GM12878 (cell line): ENCODE data around the gene ATF6B. TPM values are rescaled to one million over a fixed set of nuclear protein-coding genes. Genes with fewer than 3 reads are reported as not detected.

Experiments
- ATAC-seq: fragments of 200-7000 bp; cut with Tn5 transposase; 3 replicates; pipeline ENCODE4 v1.9.1; 2020; ENCODE audit warnings: mild to moderate bottlenecking, moderate library complexity
- BruUV-seq: library from RNA; stranded (reverse); fragments of 400-500 nt; replicated peaks from 2 replicates; lab custom pipeline; 2021; lab: Mats Ljungman, UMichigan
- CTCF ChIA-PET: fragments of 300-600 bp; sonication (Branson Sonifier 250); formaldehyde crosslinking; extraction: SDS; loops from one replicate; lab custom pipeline; 2021; ENCODE audit warnings: inconsistent platforms; lab: Yijun Ruan, JAX
- POLR2A ChIA-PET: fragments of 350-600 bp; formaldehyde crosslinking; extraction: SDS; loops from one replicate; lab custom pipeline; 2021; ENCODE audit warnings: inconsistent platforms; lab: Charles Lee
- RAD21 ChIA-PET: fragments of 300-600 bp; sonication (Branson Sonifier 250); formaldehyde crosslinking; loops from one replicate; lab custom pipeline; 2023; ENCODE audit warnings: antibody characterized with exemption; ENCODE audit not compliant: unreplicated experiment; lab: Charles Lee
- SMC1A ChIA-PET: fragments of 300-600 bp; sonication (Branson Sonifier 250); formaldehyde crosslinking; loops from one replicate; lab custom pipeline; 2023; ENCODE audit not compliant: unreplicated experiment, uncharacterized antibody; lab: Charles Lee
- DNase-seq: peaks from one replicate; pipeline ENCODE4 v3.0.0-alpha.2; 2011; ENCODE audit warnings: low read depth, low spot score
- FAIRE-seq: peaks from 3 replicates; lab custom pipeline; 2011; peaks lifted over from hg19 to GRCh38; lab: Jason Lieb, UNC
- H2AFZ ChIP-seq: 2 replicates; pipeline ENCODE4 v1.6.0; 2011; ENCODE audit warnings: low read depth, low read length, control low read depth; ENCODE audit not compliant: control insufficient read depth
- H3K27ac ChIP-seq: 2 replicates; pipeline ENCODE4 v1.5.1; 2011; ENCODE audit warnings: control low read depth; ENCODE audit not compliant: control insufficient read depth, insufficient read depth
- H3K27me3 ChIP-seq, 2 experiments: replicated peaks in 1 of 2; 2 replicates each; pipeline versions ENCODE4 v1.6.0 to v1.6.1; 2011; ENCODE audit warnings: low read length in 1 of 2; ENCODE audit not compliant: control insufficient read depth in 2 of 2, insufficient read depth in 2 of 2
- H3K36me3 ChIP-seq, 2 experiments: 2 replicates each; pipeline ENCODE4 v1.5.1; 2011; ENCODE audit warnings: low read length in 1 of 2; ENCODE audit not compliant: control insufficient read depth in 2 of 2, insufficient read depth in 2 of 2
- H3K4me1 ChIP-seq: 2 replicates; pipeline ENCODE4 v1.6.1; 2011; ENCODE audit warnings: mild to moderate bottlenecking, low read length, moderate library complexity, mixed read lengths; ENCODE audit not compliant: control insufficient read depth, insufficient read depth
- H3K4me2 ChIP-seq: 2 replicates; pipeline ENCODE4 v1.6.0; 2011; ENCODE audit warnings: control low read depth; ENCODE audit not compliant: control insufficient read depth, insufficient read depth
- H3K4me3 ChIP-seq: fragments of 200-600 bp; sonication (generic); 2 replicates; pipeline ENCODE4 v1.5.1; 2016
- H3K79me2 ChIP-seq: 2 replicates; pipeline ENCODE4 v1.6.0; 2011; ENCODE audit warnings: low read length; ENCODE audit not compliant: control insufficient read depth, insufficient read depth
- H3K9ac ChIP-seq: 2 replicates; pipeline ENCODE4 v1.8.0; 2011; ENCODE audit warnings: low read length, control low read depth, mixed read lengths; ENCODE audit not compliant: control insufficient read depth, insufficient read depth
- H3K9me3 ChIP-seq: replicated peaks from 3 replicates; pipeline ENCODE4 v1.5.1; 2011; ENCODE audit warnings: mild to moderate bottlenecking, low read length; ENCODE audit not compliant: control insufficient read depth, insufficient read depth
- H4K20me1 ChIP-seq: 2 replicates; pipeline ENCODE4 v1.6.0; 2011; ENCODE audit not compliant: control insufficient read depth, insufficient read depth
- BCLAF1 ChIP-seq: fragments of 450-650 bp; IDR thresholded peaks from 2 replicates; pipeline ENCODE4 v1.6.1; 2017; ENCODE audit warnings: antibody characterized with exemption, mild to moderate bottlenecking, moderate library complexity
- BHLHE40 ChIP-seq, 2 experiments: fragments of 450-650 bp in 1 of 2; IDR thresholded peaks; 2 replicates each; pipeline ENCODE4 v1.6.1; 2011 to 2017; ENCODE audit warnings: low read depth in 2 of 2, borderline replicate concordance in 1 of 2, improper control_type of control experiment in 1 of 2, low read length in 1 of 2, mild to moderate bottlenecking in 1 of 2
- CBX5 ChIP-seq: sonication (generic); IDR thresholded peaks from 2 replicates; pipeline ENCODE4 v1.6.1; 2016; ENCODE audit warnings: low read depth, moderate library complexity, mild to moderate bottlenecking, inconsistent platforms
- EP300 ChIP-seq, 2 experiments: fragments of 150-350 bp in 1 of 2; IDR thresholded peaks; 2 replicates each; pipeline ENCODE4 v1.6.1; 2011 to 2012; ENCODE audit warnings: low read depth in 2 of 2, low read length in 2 of 2, borderline replicate concordance in 1 of 2, improper control_type of control experiment in 1 of 2, inconsistent platforms in 1 of 2; ENCODE audit not compliant: control insufficient read depth in 1 of 2
- IRF4 ChIP-seq: IDR thresholded peaks from 2 replicates; pipeline ENCODE4 v1.6.1; 2011; ENCODE audit warnings: low read depth, low read length
- KAT2A ChIP-seq: conservative IDR thresholded peaks from 2 replicates; pipeline ENCODE4 v1.6.1; 2011; ENCODE audit warnings: low read depth, low read length; ENCODE audit not compliant: control insufficient read depth
- KDM1A ChIP-seq: fragments of 200-600 bp; sonication (generic); IDR thresholded peaks from 2 replicates; pipeline ENCODE4 v1.6.1; 2016; ENCODE audit warnings: borderline replicate concordance
- POLR2AphosphoS5 ChIP-seq: IDR thresholded peaks from 2 replicates; pipeline ENCODE4 v1.6.1; 2011; ENCODE audit warnings: mild to moderate bottlenecking, low read length, inconsistent platforms
- RB1 ChIP-seq: fragments of 450-650 bp; formaldehyde crosslinking; IDR thresholded peaks from 2 replicates; pipeline ENCODE4 v1.6.1; 2017; ENCODE audit warnings: mild to moderate bottlenecking, borderline replicate concordance
- in situ Hi-C: fragments of 300-500 bp; cut with MboI; formaldehyde crosslinking; loops from 9 replicates; pipeline ENCODE4 v1.14.3; 2018; ENCODE audit warnings: mixed read lengths
- intact Hi-C: fragments of 100-400 bp; cut with micrococcal nuclease; formaldehyde crosslinking; loops from one replicate; pipeline ENCODE4 v1.14.2; 2022; ENCODE audit not compliant: unreplicated experiment
- polyA plus RNA-seq, 11 experiments: library from polyadenylated mRNA; depleted of rRNA in 4 of 11; unstranded in 6 of 11; stranded (reverse) in 5 of 11; fragments of >200 nt; fragmentation: Nextera tagmentation in 4 of 11; fragmentation: Illumina TruSeq in 1 of 11; extraction: Ambion mirVana in 4 of 11; extraction: Trizol in 1 of 11; gene quantifications; 1 replicate in 1 of 11; 2 replicates in 10 of 11; pipeline versions ENCODE4 v1.2.1 to v1.2.3, GENCODE V29; 2011 to 2016; ENCODE audit warnings: inconsistent platforms in 2 of 11, missing spikeins in 2 of 11, low read depth in 1 of 11
- total RNA-seq, 4 experiments: library from RNA; depleted of rRNA in 3 of 4; stranded (reverse); fragments of >200 nt in 3 of 4; fragmentation: Illumina TruSeq in 1 of 4; extraction: Trizol in 1 of 4; gene quantifications; 2 replicates each; pipeline versions ENCODE4 v1.2.1 to v1.2.3, GENCODE V29; 2013 to 2021

The ATF6B gene
- total and polyA plus RNA-seq, 10 of the 15 experiments (the other 5 are each of a cell fraction or from before 2014, with no cell fraction given): 13.6 to 83.9 (median 44.0) TPM

DNA sequence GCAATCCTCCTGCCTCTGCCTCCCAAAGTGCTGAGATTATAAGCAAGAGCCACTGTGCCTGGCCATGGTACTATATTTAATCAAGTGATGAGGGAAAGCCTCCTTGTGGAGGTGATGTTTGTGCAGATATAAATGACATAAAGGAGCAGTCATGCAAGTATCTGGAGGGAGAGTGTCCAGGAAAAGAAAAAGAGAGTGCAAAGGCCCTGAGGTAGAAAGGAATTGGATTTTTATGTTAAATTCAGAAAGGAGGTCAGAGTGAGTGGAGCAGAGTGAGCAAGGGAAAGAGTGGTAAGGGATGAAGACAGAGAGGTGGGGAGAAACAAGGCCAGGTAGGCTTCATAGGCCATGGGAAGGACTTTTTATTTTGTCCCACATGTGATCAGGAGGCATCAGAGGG is 9.4 kb upstream of the ATF6B start:
- ChIA-PET CTCF (no interaction called here), SMC1A (no interaction called here), POLR2A (interaction anchor here (0.7 kb wide), 1 partner anchor 9 kb away, joined by 4 read pairs; no protein-coding TSS in a partner anchor), RAD21 (no interaction called here)
- ATAC-seq (no peak), DNase-seq (no peak), FAIRE-seq (no peak)
- H3K27ac ChIP-seq: no peak overlapping the region
- no peaks in the 10 kb centered on the region for H3K9me3 ChIP-seq
- no peaks in the 10 kb centered on the region for H3K4me1 ChIP-seq
- H3K79me2 ChIP-seq: no peaks in the 10 kb centered on the region
- H3K36me3 ChIP-seq: no peaks in the 10 kb centered on the region
- no peaks in the 10 kb centered on the region for H4K20me1 ChIP-seq
- intact Hi-C loops (no loop called here), in situ Hi-C loops (no loop called here)
- BruUV-seq: no TSS peak
- no peak overlapping the region for H2AFZ ChIP-seq
- no peak overlapping the region for H3K4me3 ChIP-seq
- H3K9ac ChIP-seq: no peak overlapping the region
- no peak for TF ChIP-seq EP300 (IDR thresholded peaks at IDR 0.05; ENCODE audit: borderline replicate concordance in 1 of 2, control insufficient read depth in 1 of 2, low read depth in 2 of 2, low read length in 2 of 2)
- no peak for TF ChIP-seq KAT2A
- TF ChIP-seq POLR2AphosphoS5: no peak
- no peak for TF ChIP-seq BHLHE40 (IDR thresholded peaks at IDR 0.05; ENCODE audit: borderline replicate concordance in 1 of 2, low read depth in 2 of 2, low read length in 1 of 2)
- no peak for TF ChIP-seq KDM1A
- no peak for TF ChIP-seq IRF4
- no peak for TF ChIP-seq BCLAF1
- no peak for TF ChIP-seq RB1
- no peak for TF ChIP-seq CBX5
- H3K4me2 ChIP-seq: no peak overlapping the region
- no peaks in the 10 kb centered on the region; a peak in 1 of 4 replicates for H3K27me3 ChIP-seq
